Measurements from ENCODE around the gene IGF1R.

Gene IGF1R

DNA sequence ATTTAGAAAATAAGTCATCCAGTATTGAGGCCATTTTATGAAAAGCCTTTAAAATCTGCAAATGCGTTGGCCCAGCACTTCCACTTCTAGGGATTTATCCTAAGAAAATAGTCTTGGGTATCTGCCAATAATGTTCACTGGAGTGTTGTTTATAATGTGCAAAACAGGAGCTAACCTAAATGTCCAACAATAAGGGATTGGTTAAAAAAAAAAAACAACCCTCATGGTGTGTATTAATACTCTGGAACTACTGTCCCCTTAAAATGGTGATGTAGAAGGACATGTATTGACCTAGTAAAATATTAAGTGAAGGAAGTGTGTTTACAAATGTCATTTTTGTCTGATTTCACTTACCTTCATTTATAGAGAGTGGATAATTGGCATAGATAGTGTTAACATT is 58.0 kb downstream of the IGF1R start:
- no peak for TF ChIP-seq EZH2phosphoT487 (conservative IDR thresholded peaks at IDR 0.05; ENCODE audit: low read length)
- TF ChIP-seq CTCF (IDR thresholded peaks at IDR 0.05; ENCODE audit: insufficient read depth, low read length, poor library complexity, severe bottlenecking), result no peak
- Histone ChIP-seq H3K9ac (ENCODE audit: low read length) (no peak overlapping the region), H3F3A (ENCODE audit: insufficient read depth) (no peaks in the 10 kb centered on the region), H3K9me2 (replicated peaks; ENCODE audit: insufficient read depth, low read length) (no peaks in the 10 kb centered on the region), H3K36me3 (ENCODE audit: low read length) (no peaks in the 10 kb centered on the region), H3K4me3 (ENCODE audit: insufficient read depth, low read length, poor library complexity, severe bottlenecking) (no peak overlapping the region), H3K27me3 (ENCODE audit: low read length) (no peaks in the 10 kb centered on the region), H2AFZ (ENCODE audit: low read depth, low read length, severe bottlenecking) (no peak overlapping the region), H3K79me2 (ENCODE audit: insufficient read depth, low read length) (no peaks in the 10 kb centered on the region), H4K20me1 (ENCODE audit: low read depth, low read length) (peaks cover 6% of the 10 kb centered on the region; the same call in 1 of the 2 replicates), H3K9me3 (ENCODE audit: insufficient read depth, low read length) (no peaks in the 10 kb centered on the region), H3K27ac (ENCODE audit: low read depth, low read length) (no peak overlapping the region), H3K4me2 (ENCODE audit: low read depth, low read length, poor library complexity, severe bottlenecking) (no peak overlapping the region)

GRCh38 chr15:98706986-98707385 is 58.6 kb downstream of the IGF1R start:
- Histone ChIP-seq H3K79me2 (ENCODE audit: insufficient read depth, low read length) (no peaks in the 10 kb centered on the region), H3K4me3 (ENCODE audit: insufficient read depth, low read length, poor library complexity, severe bottlenecking) (no peak overlapping the region), H3K4me2 (ENCODE audit: low read depth, low read length, poor library complexity, severe bottlenecking) (no peak overlapping the region), H4K20me1 (ENCODE audit: low read depth, low read length) (peaks cover 6% of the 10 kb centered on the region; the same call in 1 of the 2 replicates), H3K36me3 (ENCODE audit: low read length) (no peaks in the 10 kb centered on the region), H3K27ac (ENCODE audit: low read depth, low read length) (no peak overlapping the region), H3K9ac (ENCODE audit: low read length) (no peak overlapping the region), H3F3A (ENCODE audit: insufficient read depth) (no peaks in the 10 kb centered on the region), H3K9me2 (replicated peaks; ENCODE audit: insufficient read depth, low read length) (no peaks in the 10 kb centered on the region), H3K9me3 (ENCODE audit: insufficient read depth, low read length) (no peaks in the 10 kb centered on the region), H3K27me3 (ENCODE audit: low read length) (no peaks in the 10 kb centered on the region), H2AFZ (ENCODE audit: low read depth, low read length, severe bottlenecking) (no peak overlapping the region)
- TF ChIP-seq CTCF (IDR thresholded peaks at IDR 0.05; ENCODE audit: insufficient read depth, low read length, poor library complexity, severe bottlenecking) (no peak), EZH2phosphoT487 (conservative IDR thresholded peaks at IDR 0.05; ENCODE audit: low read length) (no peak)

DNA sequence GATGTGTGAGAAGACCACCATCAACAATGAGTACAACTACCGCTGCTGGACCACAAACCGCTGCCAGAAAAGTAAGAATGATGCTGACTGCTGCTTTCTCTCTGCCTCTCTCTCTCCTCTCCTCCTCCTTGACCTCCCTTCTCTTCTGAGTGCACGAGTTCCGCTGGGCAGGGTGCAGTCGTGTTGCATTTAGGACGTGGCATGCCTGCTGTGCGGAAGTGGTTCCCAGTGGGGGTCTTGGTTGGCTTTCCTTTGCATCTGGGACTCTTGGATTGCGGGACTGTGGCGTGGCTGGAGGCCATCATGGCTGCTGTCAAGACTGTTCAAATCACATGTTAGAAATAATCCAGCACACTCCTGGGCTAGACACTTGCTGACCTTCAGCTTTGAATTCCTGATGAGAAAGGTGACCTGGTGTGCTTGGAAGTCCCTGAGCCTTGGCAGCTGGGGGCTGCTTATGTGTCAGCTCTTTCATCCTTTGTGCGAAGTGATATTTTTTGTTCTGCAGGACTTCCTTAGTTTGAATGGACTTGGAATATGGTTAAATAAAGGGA is 59.8 kb downstream of the IGF1R start:
- H3K79me2 ChIP-seq (ENCODE audit: insufficient read depth, low read length), result no peaks in the 10 kb centered on the region

More for the DNA sequence above, 59.8 kb downstream of the IGF1R start:
- Histone ChIP-seq H3K36me3 (ENCODE audit: low read length) (no peaks in the 10 kb centered on the region), H3K27me3 (ENCODE audit: low read length) (no peaks in the 10 kb centered on the region), H3K4me3 (ENCODE audit: insufficient read depth, low read length, poor library complexity, severe bottlenecking) (no peak overlapping the region), H3K9me2 (replicated peaks; ENCODE audit: insufficient read depth, low read length) (no peaks in the 10 kb centered on the region), H3F3A (ENCODE audit: insufficient read depth) (no peaks in the 10 kb centered on the region), H2AFZ (ENCODE audit: low read depth, low read length, severe bottlenecking) (no peak overlapping the region), H4K20me1 (ENCODE audit: low read depth, low read length) (peaks cover 6% of the 10 kb centered on the region; the same call in 1 of the 2 replicates), H3K27ac (ENCODE audit: low read depth, low read length) (no peak overlapping the region), H3K9ac (ENCODE audit: low read length) (no peak overlapping the region), H3K4me2 (ENCODE audit: low read depth, low read length, poor library complexity, severe bottlenecking) (no peak overlapping the region), H3K9me3 (ENCODE audit: insufficient read depth, low read length) (no peaks in the 10 kb centered on the region)
- no peak for TF ChIP-seq EZH2phosphoT487 (conservative IDR thresholded peaks at IDR 0.05; ENCODE audit: low read length)
- TF ChIP-seq CTCF (IDR thresholded peaks at IDR 0.05; ENCODE audit: insufficient read depth, low read length, poor library complexity, severe bottlenecking), result no peak
